ENCODE results near the gene C9orf43. TPM values are rescaled to one million over a fixed set of nuclear protein-coding genes. Genes with fewer than 3 reads are reported as not detected.
"Not testable (repeated sequence)": the region's sequence is repeated elsewhere in the genome, so short reads cannot be mapped to it uniquely, and the experiment has no call there.

C9orf43 gene, protein sequence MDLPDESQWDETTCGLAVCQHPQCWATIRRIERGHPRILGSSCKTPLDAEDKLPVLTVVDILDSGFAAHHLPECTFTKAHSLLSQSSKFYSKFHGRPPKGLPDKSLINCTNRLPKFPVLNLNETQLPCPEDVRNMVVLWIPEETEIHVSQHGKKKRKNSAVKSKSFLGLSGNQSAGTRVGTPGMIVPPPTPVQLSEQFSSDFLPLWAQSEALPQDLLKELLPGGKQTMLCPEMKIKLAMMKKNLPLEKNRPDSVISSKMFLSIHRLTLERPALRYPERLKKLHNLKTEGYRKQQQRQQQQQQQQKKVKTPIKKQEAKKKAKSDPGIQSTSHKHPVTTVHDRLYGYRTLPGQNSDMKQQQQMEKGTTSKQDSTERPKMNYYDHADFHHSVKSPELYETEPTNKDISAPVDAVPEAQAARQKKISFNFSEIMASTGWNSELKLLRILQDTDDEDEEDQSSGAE
- total RNA-seq, result 0.24 TPM
- long read RNA-seq, result 0 reads

DNA sequence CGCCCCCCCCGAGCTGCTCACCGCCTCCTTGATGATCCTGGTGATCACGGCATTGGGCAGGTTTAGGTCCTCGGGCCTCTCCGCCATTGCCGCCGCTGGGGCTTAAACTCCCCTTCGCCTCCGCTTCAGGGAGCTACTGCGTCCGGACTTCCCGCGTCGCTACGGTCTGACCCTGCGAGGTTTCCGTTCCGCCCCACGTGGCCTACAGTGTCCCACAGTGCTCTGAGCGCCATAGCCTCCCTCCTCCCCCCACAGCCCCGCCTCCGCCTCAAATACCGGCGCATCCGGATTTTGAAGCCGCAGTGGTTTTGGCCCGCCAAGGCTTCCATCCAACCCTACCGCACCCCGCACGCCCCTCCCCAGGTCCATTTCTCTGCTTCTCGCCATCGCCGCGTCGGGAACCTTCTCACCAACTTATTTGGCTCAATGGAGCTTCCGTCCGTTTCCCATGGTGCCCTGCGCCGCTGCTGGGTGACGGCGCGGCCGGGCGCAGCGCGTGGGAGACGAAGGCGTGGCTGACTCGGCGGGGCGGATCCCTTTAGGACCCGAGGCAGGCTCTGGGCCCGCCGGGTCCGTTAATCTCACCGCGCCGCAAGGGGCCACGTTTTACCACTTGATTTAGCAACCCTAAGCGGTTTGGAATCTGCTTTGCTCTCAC is at the start of gene C9orf43, which contains the start of gene POLE3:
Gene C9orf43 (plus strand): TSS at position 541 of the 658 bp plus-strand sequence. CDS start 2,747 bp downstream, outside the sequence.
Gene POLE3 (minus strand): TSS at position 469 of the 658 bp plus-strand sequence. CDS start 382 bp downstream, at position 87.
- ATAC-seq (peak; percentile 99), DNase-seq (ENCODE audit: missing footprints) (peak; percentile 98)
- intact Hi-C loops (cut with DNase I), result loop anchor here (10.0 kb wide), 1 partner anchor 474 kb away; no protein-coding TSS in a partner anchor

DNA sequence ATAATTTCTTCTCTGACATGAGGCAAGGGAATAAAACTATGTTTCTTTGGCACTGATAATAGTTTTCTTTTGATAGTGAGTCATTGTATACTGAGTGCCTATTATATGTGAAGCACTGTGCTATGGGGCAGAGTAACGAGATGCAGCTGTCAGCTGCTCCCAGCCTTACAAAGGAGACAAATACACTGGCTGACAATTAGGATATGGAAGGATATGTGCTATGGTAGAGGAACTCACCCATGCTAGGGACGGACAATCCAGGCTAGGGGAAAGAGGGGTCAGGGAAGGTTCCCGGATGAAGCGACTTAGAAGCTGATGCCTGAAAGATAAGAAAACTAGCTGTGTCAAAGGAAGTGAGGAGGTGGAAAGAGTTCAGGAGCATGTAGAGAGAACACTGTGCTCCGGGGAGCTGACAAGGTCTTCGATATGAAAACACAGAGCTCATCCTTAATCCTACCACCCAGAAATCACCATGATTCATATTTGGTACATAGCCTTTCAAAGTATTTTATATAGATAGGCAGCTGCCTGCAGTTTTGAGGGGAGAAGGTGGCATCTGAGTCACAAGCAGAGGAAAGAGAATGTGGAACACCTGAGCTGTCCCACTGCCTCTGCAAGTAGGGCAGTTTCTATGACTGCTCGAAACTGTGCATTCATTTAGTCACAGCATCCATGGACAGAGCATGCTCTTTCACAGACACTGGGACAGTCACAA is 49.1 kb upstream of the C9orf43 start:
- DNase-seq (ENCODE audit: missing footprints), result no peak

DNA sequence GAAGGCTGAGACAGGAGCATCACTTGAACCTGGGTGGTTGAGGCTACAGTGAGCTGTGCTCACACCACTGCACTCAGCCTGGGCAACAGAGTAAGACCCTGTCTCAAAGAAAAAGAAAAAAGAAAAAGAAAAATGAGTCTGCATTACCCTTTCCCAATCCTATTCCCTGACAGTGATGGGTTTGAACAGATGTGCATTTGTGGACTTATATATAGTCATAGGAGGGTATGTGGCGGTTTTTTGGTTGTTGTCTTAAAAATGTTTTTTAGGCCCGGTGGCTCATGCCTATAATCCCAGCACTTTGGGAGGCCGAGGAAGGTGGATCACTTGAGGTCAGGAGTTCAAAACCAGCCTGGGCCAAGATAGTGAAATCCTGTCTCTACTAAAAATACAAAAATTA is 47.2 kb upstream of the C9orf43 start:
- intact Hi-C loops (cut with DNase I), result no loop called here
- DNase-seq (ENCODE audit: missing footprints) (no peak), ATAC-seq (no peak)

More for the DNA sequence above, 49.1 kb upstream of the C9orf43 start:
- intact Hi-C loops (cut with DNase I), result no loop called here
- ATAC-seq, result no peak

DNA sequence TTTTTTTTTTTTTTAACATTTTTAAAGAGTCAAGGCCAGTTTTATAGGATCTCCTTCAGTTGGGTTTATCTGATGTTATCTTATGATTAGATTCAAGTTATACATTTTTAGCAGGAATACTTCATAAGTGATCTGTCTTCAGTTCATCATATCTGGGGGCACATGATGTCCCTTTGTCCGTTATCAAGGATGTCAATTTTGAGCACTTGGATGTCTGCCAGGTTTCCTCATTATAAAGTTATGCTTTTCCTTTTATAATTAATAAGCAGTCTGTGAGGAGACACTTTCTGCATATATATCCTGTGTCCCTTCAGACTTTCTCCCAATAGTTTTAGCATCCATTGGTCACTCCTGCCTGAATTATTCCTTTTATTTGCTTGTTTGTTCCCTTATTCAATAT is 45.6 kb upstream of the C9orf43 start:
- DNase-seq (ENCODE audit: missing footprints), result no peak
- intact Hi-C loops (cut with DNase I), result no loop called here

DNA sequence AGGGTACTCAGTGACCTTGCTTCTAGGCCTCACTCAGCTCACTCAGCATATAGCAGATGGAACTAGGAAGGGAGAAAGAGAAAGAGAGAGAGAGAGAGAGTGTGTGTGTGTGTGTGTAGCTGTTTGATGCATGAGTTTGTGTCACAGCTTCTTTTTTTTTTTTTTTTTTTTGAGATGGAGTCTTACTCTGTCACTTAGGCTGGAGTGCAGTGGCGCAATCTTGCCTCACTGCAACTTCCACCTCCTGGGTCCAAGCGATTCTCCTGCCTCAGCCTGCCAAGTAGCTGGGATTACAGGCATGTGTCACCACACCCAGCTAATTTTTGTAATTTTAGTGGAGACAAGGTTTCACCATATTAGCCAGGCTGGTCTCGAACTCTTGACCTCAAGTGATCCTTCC is 44.9 kb upstream of the C9orf43 start:
- DNase-seq (ENCODE audit: missing footprints); intact Hi-C loops (cut with DNase I); ATAC-seq: not testable (repeated sequence)

More for the DNA sequence above, 45.6 kb upstream of the C9orf43 start:
- ATAC-seq, result no peak

DNA sequence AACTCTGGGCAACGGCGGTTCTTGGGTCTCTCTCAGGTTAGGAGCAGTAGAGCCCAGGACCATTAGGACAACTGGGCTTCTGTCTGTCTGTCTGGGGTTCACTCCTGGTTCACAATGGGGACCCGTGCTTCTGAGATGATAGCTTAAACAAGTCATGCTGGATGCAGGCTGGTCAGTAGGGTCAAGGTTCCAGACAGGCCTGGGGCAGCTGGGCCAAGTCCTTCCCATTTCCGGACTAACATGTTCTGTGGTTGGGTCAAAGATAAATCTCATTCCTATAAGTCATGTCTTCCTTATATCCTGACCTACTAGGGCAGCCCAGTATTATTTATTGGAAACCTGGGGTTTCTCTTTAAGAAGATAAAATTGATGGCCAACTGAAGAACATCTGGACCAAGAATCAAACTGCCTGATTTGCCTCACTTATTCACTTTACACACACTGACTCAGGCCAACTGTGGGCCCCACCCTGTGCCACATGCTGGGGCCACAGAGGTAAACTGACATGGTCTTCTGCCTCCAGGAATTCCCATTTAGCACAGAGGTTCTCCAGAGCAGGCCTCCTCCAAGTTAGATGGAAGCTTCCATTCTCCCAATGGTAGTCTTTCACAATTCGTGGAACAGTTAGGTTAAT is 42.1 kb upstream of the C9orf43 start:
- DNase-seq (ENCODE audit: missing footprints), result no peak
- no peak for ATAC-seq
- intact Hi-C loops (cut with DNase I), result no loop called here

DNA sequence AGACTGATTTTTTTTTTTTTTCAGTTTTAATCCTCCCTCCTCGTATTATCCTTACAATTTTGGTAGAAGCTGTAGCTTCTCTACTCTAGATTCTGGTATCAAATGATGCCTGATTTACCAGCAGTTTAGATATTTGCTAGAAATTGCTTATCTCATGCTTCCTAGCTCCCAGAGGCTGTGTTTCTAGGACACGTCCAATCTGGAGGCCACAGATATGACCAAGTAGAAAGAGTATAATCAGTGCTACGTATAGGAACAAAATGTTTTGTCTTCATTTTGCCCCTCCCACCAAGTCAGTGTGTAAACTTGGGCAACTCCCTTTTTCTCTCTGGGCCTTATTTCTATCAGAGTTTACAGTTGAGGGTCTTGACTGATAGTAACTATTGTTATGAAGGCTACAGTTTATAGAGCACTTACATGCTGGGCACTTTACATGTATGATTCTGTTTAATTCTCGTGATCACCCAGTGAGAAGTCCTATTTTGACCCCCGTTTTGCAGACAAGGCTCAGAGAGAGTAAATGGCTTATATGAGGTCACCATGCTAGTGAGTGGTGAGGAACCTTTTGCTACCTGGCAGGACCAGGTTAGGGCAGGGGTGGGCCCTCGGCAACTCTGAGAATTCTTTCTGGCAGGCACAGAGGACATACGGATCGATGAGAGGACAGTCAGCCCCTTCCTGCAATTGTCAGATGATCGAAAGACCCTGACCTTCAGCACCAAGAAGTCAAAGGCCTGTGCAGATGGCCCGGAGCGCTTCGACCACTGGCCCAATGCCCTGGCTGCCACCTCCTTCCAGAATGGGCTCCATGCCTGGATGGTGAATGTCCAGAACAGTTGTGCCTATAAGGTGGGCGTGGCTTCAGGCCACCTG is 41.3 kb upstream of the C9orf43 start:
- intact Hi-C loops (cut with DNase I), result no loop called here
- DNase-seq (ENCODE audit: missing footprints) (no peak), ATAC-seq (no peak)

DNA sequence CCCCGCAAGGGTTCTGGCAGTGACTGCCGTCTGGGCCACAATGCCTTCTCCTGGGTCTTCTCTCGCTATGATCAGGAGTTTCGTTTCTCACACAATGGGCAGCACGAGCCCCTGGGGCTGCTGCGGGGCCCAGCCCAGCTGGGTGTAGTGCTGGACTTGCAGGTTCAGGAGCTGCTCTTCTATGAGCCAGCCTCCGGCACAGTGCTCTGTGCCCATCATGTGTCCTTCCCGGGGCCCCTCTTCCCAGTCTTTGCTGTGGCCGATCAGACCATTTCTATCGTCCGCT is 40.7 kb upstream of the C9orf43 start:
- ATAC-seq, result no peak
- DNase-seq (ENCODE audit: missing footprints), result no peak
- intact Hi-C loops (cut with DNase I), result no loop called here

DNA sequence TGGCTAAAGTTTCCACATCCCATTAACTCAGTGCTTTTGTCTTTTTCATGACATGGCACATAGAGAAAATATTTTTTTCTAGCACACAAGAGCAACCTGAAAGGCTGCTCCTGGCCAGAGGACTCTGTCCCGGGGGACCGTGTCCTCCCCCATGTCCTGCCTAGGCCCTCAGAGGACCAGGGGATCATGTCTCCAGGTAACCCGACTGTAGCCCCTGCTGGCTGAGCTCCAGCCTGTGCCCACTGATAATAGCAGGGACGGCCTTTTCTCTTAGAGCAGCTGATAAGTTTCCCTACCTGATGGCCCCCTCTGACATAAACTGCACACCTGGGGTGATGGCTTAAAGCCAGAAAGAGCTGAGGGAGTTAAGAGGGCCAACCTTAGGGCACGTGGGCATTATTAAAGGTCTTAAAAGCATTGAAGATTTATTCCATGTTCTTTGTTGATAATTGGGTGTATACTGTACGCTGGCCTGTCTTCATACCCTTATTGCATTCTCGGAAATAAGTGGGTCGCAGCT is 39.7 kb upstream of the C9orf43 start:
- ATAC-seq (no peak), DNase-seq (ENCODE audit: missing footprints) (no peak)
- intact Hi-C loops (cut with DNase I), result no loop called here

DNA sequence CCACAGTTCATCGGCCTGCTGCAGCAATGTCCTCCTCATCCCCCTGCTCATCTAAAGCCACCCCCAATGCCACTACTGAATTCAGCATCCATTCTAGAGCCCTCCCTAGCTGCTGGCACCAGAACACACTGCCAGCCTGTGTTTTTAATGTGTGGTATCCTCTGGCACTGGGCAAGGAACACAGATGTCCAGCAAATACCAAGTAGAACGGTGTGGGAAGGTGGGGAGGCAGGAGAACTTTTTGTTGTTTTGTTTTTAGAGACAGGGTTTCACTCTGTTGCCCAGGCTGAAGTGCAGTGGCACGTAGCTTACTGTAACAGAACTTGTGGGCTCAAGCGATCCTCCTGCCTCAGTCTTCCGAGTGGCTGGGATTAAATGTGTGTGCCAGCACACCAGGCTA is 38.5 kb upstream of the C9orf43 start:
- intact Hi-C loops (cut with DNase I), result no loop called here
- ATAC-seq, result no peak

DNA sequence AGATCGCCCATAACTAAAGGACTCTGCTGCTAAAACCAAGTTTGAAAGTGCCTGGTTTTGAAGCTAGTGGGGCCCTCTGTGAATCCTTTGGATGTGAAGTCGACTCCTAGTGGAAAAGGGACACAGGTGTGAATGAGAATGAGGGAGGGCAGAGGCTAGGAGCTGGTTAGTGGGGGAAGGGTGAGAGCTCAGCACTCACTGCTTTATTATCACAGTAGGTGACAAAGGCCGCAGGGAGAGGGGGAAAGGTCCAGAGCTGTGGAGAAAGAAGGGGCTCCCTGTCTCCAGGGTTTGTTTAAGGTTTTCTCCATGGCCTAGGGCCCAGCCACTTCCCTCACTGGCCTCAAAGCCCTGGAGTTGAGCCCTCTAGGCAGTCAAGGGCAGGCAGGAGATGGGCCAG is 37.3 kb upstream of the C9orf43 start:
- intact Hi-C loops (cut with DNase I), result no loop called here
- ATAC-seq, result no peak
- no peak for DNase-seq (ENCODE audit: missing footprints)

More for the DNA sequence above, 38.5 kb upstream of the C9orf43 start:
- no peak for DNase-seq (ENCODE audit: missing footprints)

DNA sequence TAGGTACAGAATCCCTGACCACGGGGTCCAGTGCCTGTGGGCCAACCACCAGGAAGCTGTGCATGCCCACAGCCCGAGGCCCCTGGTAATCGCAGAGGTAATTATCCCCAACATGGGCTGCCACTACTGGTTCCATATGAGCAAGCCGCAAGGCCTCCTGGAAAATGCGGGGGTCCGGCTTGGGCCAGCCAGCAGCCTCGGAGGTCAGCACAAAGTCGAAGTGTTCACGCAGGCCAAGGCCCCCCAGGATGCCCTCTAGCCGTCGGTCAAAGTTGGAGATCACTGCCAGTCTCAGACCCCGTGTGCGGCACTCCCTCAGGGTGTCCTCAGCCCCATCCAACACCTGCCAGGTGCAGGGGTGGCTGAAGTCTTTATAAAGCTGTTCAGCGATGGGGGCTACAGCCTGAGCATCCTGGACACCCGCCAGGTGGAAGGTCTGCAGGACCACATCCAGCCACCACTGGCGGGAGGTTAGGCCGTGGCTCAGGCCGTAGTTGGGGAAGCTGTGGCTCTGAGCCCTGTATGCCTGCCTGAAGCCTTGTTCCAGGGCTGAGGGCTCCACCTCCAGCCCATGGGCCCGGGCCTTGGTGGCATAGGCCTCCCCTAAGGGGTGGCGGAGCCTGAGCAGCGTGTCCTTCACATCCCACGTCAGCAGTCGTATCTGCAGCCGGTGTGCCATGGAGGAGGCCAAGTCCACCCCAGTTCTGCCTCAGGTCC is 36.7 kb upstream of the C9orf43 start:
- no peak for DNase-seq (ENCODE audit: missing footprints)
- no peak for ATAC-seq
- intact Hi-C loops (cut with DNase I), result no loop called here

DNA sequence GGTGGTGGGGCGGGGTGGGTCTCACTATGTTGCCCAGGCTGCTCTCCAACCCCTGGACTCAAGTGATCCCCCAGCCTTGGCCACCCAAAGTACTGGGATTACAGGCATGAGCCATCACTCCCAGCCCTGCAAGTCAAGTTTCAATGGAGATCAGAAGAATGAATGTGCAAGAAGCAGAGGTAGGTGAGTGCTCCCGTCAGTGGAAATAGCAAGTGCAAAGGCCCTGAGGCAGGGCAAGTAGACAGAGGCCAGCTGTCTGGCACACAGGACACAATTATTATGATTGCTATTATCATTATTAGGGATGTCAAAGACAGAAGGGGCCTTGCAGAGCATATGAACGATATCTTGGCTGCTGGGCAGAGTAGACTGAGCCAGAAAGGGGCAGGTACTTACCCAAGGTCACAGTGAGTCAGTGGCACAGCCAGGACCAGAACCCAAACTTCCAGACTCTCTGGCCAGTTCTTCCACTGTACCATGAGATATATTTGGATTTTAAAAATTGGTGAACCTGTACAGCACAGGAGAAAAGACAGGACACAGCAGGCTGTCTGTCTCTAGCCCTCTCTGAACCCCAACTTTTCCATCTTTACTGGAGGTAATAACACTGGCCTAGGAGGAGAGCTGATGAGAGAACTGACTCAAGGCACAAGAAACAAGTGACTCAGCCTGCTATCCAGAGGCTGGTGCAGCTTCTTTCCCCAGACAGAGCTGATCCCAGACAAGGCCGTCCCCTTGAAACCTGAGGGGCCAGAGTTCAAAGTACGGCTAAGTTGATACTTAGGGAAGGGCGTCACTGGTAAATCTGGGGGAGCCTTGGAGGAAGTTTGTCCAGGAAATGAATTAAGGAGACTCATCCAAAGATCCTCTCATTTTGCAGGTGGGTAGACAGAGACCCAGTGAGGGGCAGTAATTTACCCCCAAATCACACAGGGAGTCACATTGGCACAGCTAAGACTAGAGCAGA is 35.2 kb upstream of the C9orf43 start:
- intact Hi-C loops (cut with DNase I), result no loop called here
- no peak for ATAC-seq

DNA sequence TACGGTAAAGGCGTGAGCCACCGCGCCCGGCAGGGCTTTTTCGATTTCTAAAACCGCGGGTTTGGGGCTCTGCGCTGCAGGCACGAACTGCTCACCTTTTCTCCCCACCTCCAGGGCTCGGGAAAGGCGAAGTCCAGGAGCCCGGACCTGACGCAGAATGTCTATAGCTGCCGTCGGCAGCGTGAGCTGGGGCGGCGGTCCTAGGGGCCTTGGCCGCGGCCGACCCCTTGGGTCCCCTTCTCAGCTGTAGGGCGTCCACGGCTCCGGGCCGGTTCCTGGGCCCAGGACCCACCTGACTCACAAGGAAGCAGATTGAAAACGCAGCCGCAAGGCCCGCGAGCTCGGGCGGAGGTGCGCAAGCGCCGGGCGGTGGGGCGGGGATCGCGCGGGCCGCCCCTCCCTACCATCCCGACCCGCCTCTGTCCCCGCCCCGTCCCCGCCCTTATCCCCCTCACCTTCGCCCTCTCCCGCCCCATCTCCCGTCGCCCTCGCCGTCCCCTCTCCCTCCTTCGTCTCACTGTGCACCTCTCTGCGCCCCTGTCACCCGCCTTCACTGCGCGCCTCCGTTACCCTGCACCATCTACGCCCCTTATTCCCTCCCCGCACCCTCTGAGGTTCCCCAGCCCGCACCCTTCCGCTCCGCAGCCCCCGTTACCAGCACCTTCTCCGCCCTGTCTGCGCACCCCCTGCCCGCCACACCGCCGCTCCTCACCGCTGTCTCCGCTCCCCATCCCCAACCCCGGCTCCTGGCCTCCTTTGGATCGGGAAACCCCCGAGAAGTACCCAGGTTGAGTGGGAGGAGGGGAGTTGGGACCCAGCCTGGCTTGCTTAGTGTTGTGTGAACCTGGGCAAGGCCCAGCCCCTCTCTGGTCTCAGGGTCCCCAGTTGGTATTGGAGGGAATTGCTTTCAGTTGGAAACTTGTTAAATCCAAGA is 33.6 kb upstream of the C9orf43 start, which contains the start of gene HDHD3:
Gene HDHD3 (minus strand): TSS at position 353 of the 934 bp plus-strand sequence. CDS start 2,632 bp downstream, outside the sequence.
- intact Hi-C loops (cut with DNase I), result no loop called here
- DNase-seq (ENCODE audit: missing footprints), result peak; percentile 85
- peak; percentile 85 for ATAC-seq

More for the DNA sequence above, 35.2 kb upstream of the C9orf43 start:
- no peak for DNase-seq (ENCODE audit: missing footprints)

Data from Right ventricle myocardium inferior (tissue), 1 donor.